ENCODE data around the gene PRDM16.

PRDM16 gene

DNA sequence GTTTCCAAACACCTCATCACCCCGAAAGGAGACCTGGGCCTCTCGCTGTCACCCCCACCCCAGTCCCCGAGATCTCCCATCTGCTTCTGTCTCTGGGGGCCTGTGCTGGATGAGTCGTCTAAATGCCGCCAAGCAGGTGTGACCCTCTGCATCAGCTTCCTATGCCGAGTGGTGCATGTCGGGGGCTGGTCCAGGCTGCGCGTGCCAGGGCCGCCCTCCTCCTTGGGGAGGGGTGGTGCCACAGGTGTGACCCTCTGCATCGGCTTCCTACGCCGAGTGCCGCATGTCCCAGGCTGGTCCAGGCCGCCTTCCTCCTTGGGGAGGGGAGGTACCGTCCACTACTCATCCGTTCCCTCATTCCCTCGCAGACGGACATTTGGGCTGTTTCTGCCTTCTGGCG is 115.7 kb downstream of the PRDM16 start:
- no peaks in the 10 kb centered on the region for H3K4me1 ChIP-seq (ENCODE audit: control insufficient read depth, insufficient read depth, low read length)
- POLR2A ChIA-PET = no interaction called here
- TF ChIP-seq, protein P1, sequence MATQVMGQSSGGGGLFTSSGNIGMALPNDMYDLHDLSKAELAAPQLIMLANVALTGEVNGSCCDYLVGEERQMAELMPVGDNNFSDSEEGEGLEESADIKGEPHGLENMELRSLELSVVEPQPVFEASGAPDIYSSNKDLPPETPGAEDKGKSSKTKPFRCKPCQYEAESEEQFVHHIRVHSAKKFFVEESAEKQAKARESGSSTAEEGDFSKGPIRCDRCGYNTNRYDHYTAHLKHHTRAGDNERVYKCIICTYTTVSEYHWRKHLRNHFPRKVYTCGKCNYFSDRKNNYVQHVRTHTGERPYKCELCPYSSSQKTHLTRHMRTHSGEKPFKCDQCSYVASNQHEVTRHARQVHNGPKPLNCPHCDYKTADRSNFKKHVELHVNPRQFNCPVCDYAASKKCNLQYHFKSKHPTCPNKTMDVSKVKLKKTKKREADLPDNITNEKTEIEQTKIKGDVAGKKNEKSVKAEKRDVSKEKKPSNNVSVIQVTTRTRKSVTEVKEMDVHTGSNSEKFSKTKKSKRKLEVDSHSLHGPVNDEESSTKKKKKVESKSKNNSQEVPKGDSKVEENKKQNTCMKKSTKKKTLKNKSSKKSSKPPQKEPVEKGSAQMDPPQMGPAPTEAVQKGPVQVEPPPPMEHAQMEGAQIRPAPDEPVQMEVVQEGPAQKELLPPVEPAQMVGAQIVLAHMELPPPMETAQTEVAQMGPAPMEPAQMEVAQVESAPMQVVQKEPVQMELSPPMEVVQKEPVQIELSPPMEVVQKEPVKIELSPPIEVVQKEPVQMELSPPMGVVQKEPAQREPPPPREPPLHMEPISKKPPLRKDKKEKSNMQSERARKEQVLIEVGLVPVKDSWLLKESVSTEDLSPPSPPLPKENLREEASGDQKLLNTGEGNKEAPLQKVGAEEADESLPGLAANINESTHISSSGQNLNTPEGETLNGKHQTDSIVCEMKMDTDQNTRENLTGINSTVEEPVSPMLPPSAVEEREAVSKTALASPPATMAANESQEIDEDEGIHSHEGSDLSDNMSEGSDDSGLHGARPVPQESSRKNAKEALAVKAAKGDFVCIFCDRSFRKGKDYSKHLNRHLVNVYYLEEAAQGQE (tag by site-specific recombination; IDR thresholded peaks at IDR 0.05) = no peak
- no peak for TF ChIP-seq ZNF37A (tag by site-specific recombination; IDR thresholded peaks at IDR 0.05)
- no peak for TF ChIP-seq ZNF292 (tag by site-specific recombination; IDR thresholded peaks at IDR 0.05; ENCODE audit: borderline replicate concordance, low read depth)
- no peaks in the 10 kb centered on the region for H3K9me3 ChIP-seq (ENCODE audit: control insufficient read depth, insufficient read depth, low read depth, low read length)
- no peak overlapping the region for H3K4me3 ChIP-seq (ENCODE audit: low read depth, low read length)
- H3K27ac ChIP-seq (ENCODE audit: extremely low read depth, low read depth, low read length) = no peak overlapping the region
- CTCF ChIA-PET = no interaction called here
- peaks cover 0 to 13% of the 10 kb centered on the region in 2 experiments; a peak in 1 of 3 replicates for H3K36me3 ChIP-seq (ENCODE audit: control insufficient read depth in 2 of 2, insufficient read depth in 1 of 2, low read length in 2 of 2)

DNA sequence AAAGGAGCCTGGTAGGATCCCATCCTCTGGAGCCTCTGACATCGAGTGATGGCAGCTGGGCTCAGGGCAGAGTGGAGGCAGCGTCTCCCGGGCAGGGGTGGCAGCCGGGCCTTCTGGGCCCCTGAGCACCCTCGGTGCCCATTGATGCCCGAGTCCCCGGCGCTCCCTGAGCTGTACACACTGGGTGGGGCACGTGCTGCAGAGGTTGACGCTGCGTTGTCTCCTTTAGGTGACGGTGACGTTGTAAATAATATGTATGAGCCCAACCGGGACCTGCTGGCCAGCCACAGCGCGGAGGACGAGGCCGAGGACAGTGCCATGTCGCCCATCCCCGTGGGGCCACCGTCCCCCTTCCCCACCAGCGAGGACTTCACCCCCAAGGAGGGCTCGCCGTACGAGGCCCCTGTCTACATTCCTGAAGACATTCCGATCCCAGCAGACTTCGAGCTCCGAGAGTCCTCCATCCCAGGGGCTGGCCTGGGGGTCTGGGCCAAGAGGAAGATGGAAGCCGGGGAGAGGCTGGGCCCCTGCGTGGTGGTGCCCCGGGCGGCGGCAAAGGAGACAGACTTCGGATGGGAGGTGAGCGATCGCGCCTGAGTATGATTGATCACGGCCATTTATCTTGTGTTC is 117.0 kb downstream of the PRDM16 start:
- Histone ChIP-seq H3K9me3 (ENCODE audit: control insufficient read depth, insufficient read depth, low read depth, low read length) (no peaks in the 10 kb centered on the region), H3K36me3 (ENCODE audit: control insufficient read depth in 2 of 2, insufficient read depth in 1 of 2, low read length in 2 of 2) (peaks cover 0 to 9% of the 10 kb centered on the region in 2 experiments; a peak in 1 of 3 replicates), H3K4me1 (ENCODE audit: control insufficient read depth, insufficient read depth, low read length) (no peaks in the 10 kb centered on the region), H3K27ac (ENCODE audit: extremely low read depth, low read depth, low read length) (no peak overlapping the region), H3K4me3 (ENCODE audit: low read depth, low read length) (no peak overlapping the region)
- POLR2A ChIA-PET = no interaction called here
- no peak for TF ChIP-seq ZNF529 (tag by site-specific recombination; IDR thresholded peaks at IDR 0.05; ENCODE audit: insufficient replicate concordance)
- TF ChIP-seq ZNF266 (tag by site-specific recombination; IDR thresholded peaks at IDR 0.05; ENCODE audit: low read depth) = no peak
- TF ChIP-seq, protein P2, sequence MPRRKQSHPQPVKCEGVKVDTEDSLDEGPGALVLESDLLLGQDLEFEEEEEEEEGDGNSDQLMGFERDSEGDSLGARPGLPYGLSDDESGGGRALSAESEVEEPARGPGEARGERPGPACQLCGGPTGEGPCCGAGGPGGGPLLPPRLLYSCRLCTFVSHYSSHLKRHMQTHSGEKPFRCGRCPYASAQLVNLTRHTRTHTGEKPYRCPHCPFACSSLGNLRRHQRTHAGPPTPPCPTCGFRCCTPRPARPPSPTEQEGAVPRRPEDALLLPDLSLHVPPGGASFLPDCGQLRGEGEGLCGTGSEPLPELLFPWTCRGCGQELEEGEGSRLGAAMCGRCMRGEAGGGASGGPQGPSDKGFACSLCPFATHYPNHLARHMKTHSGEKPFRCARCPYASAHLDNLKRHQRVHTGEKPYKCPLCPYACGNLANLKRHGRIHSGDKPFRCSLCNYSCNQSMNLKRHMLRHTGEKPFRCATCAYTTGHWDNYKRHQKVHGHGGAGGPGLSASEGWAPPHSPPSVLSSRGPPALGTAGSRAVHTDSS (tag by site-specific recombination; IDR thresholded peaks at IDR 0.05) = no peak
- no peak for TF ChIP-seq ZNF391 (tag by site-specific recombination; IDR thresholded peaks at IDR 0.05; ENCODE audit: borderline replicate concordance, low read depth)
- TF ChIP-seq, protein P1 (tag by site-specific recombination; IDR thresholded peaks at IDR 0.05) = no peak
- CTCF ChIA-PET = no interaction called here

DNA sequence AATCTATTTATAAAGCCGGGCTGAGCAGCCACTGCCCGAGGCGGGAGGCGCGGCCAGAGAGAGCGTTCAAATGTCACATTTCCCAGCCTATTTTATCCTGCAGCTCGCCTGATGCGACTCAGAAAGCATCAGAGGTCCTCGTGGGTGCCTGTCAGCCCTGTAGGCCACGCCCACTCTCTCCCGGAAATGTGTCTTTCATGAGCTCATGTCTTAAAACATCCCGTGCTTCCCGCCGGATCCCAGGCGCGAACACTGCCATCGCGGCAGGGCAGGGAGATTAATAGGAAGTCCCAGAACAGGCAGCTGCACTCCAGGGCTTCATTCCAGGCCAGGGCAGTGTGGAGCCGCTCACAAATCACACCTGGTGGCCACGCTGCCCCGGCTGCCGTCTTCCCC is 117.5 kb downstream of the PRDM16 start:
- ChIA-PET POLR2A (no interaction called here), CTCF (interaction anchor here (0.7 kb wide), 1 partner anchor 954 kb away, joined by 3 read pairs; no protein-coding TSS in a partner anchor)
- H3K9me3 ChIP-seq (ENCODE audit: control insufficient read depth, insufficient read depth, low read depth, low read length) = no peaks in the 10 kb centered on the region
- no peak overlapping the region for H3K4me3 ChIP-seq (ENCODE audit: low read depth, low read length)
- H3K4me1 ChIP-seq (ENCODE audit: control insufficient read depth, insufficient read depth, low read length) = no peaks in the 10 kb centered on the region
- peaks cover 0 to 4% of the 10 kb centered on the region in 2 experiments; a peak in 1 of 3 replicates for H3K36me3 ChIP-seq (ENCODE audit: control insufficient read depth in 2 of 2, insufficient read depth in 1 of 2, low read length in 2 of 2)
- H3K27ac ChIP-seq (ENCODE audit: extremely low read depth, low read depth, low read length) = no peak overlapping the region
- TF ChIP-seq EGR2 (tag by site-specific recombination; IDR thresholded peaks at IDR 0.05; ENCODE audit: low read depth) (no peak), KLF9 (tag by site-specific recombination; IDR thresholded peaks at IDR 0.05; ENCODE audit: low read depth) (0 out of 2 replicates have a peak, but pooled peaks have one; percentile 35), ZNF311 (tag by site-specific recombination; IDR thresholded peaks at IDR 0.05; ENCODE audit: borderline replicate concordance) (no peak), ZNF132 (tag by site-specific recombination; IDR thresholded peaks at IDR 0.05; ENCODE audit: borderline replicate concordance) (no peak), OVOL3 (tag by site-specific recombination; IDR thresholded peaks at IDR 0.05) (no peak), ZNF785 (tag by site-specific recombination; IDR thresholded peaks at IDR 0.05) (no peak), ZNF792 (tag by site-specific recombination; IDR thresholded peaks at IDR 0.05) (no peak)
- TF ChIP-seq, protein P2 (tag by site-specific recombination; IDR thresholded peaks at IDR 0.05) = no peak
